HepG2 (cell line): ENCODE data around the gene FOXA1. TPM values are rescaled to one million over a fixed set of nuclear protein-coding genes. Genes with fewer than 3 reads are reported as not detected.
A peak's percentile ranks its signal among the peaks of the same experiment; 100 is the strongest.

Experiments
- ARID2 ChIP-seq: sonication (generic); formaldehyde crosslinking; IDR thresholded peaks from 2 replicates; pipeline ENCODE4 v1.8.1; 2022; ENCODE audit warnings: mild to moderate bottlenecking, missing genetic modification reagents, borderline replicate concordance
- FOXO1 ChIP-seq: sonication (generic); formaldehyde crosslinking; IDR thresholded peaks from 2 replicates; pipeline ENCODE4 v1.4.0; 2020; ENCODE audit warnings: missing genetic modification reagents
- HIVEP1 ChIP-seq: sonication (generic); formaldehyde crosslinking; IDR thresholded peaks from 2 replicates; pipeline ENCODE4 v1.4.0; 2020; ENCODE audit warnings: mild to moderate bottlenecking, missing genetic modification reagents
- HNRNPLL ChIP-seq: fragments of 200-400 bp; formaldehyde crosslinking; IDR thresholded peaks from 2 replicates; pipeline ENCODE4 v1.6.1; 2017; ENCODE audit warnings: mild to moderate bottlenecking, low read depth, low read length; ENCODE audit not compliant: poor library complexity, severe bottlenecking
- IKZF1 ChIP-seq: fragments of 450-650 bp; IDR thresholded peaks from 2 replicates; pipeline ENCODE4 v1.7.1; 2016
- IRF2 ChIP-seq: IDR thresholded peaks from 2 replicates; pipeline ENCODE4 v1.6.1; 2018; ENCODE audit warnings: missing genetic modification reagents, missing compliant biosample characterization
- KDM1A ChIP-seq: IDR thresholded peaks from 2 replicates; pipeline ENCODE4 v1.6.1; 2016; ENCODE audit warnings: missing compliant biosample characterization
- MATR3 ChIP-seq: sonication (generic); formaldehyde crosslinking; IDR thresholded peaks from 2 replicates; pipeline ENCODE4 v1.4.0; 2020; ENCODE audit warnings: missing genetic modification reagents
- MTA1 ChIP-seq: sonication (generic); formaldehyde crosslinking; IDR thresholded peaks from 2 replicates; pipeline ENCODE4 v1.4.0; 2020; ENCODE audit warnings: missing genetic modification reagents, mild to moderate bottlenecking, borderline replicate concordance
- NFRKB ChIP-seq: fragments of 450-650 bp; IDR thresholded peaks from 2 replicates; pipeline ENCODE4 v1.6.1; 2017
- NKX3-1 ChIP-seq: sonication (generic); formaldehyde crosslinking; IDR thresholded peaks from 2 replicates; pipeline ENCODE4 v1.5.0; 2020; ENCODE audit warnings: missing genetic modification reagents
- RFXANK ChIP-seq: IDR thresholded peaks from 2 replicates; pipeline ENCODE4 v1.6.1; 2016
- TOE1 ChIP-seq: sonication (generic); formaldehyde crosslinking; IDR thresholded peaks from 2 replicates; pipeline ENCODE4 v1.4.0; 2020; ENCODE audit warnings: mild to moderate bottlenecking, missing genetic modification reagents
- U2AF1 ChIP-seq: fragments of 200-400 bp; formaldehyde crosslinking; optimal IDR thresholded peaks from 2 replicates; pipeline ENCODE3; 2017; ENCODE audit warnings: mild to moderate bottlenecking, low read depth, low read length
- ZFP36L2 ChIP-seq: sonication (generic); formaldehyde crosslinking; IDR thresholded peaks from 2 replicates; pipeline ENCODE4 v1.4.0; 2020; ENCODE audit warnings: missing genetic modification reagents
- ZMAT3 ChIP-seq: sonication (generic); formaldehyde crosslinking; conservative IDR thresholded peaks from 2 replicates; pipeline ENCODE4 v1.7.0; 2021; ENCODE audit warnings: missing genetic modification reagents
- ZNF33B ChIP-seq: sonication (generic); formaldehyde crosslinking; IDR thresholded peaks from 2 replicates; pipeline ENCODE4 v1.5.1; 2020; ENCODE audit warnings: mild to moderate bottlenecking, missing genetic modification reagents
- ZNF570 ChIP-seq: sonication (generic); formaldehyde crosslinking; IDR thresholded peaks from 2 replicates; pipeline ENCODE4 v1.4.0; 2020; ENCODE audit warnings: mild to moderate bottlenecking, missing genetic modification reagents, borderline replicate concordance
- ZNF616 ChIP-seq: sonication (generic); formaldehyde crosslinking; IDR thresholded peaks from 2 replicates; pipeline ENCODE4 v1.5.0; 2020; ENCODE audit warnings: low read depth, mild to moderate bottlenecking, missing genetic modification reagents
- ZNF644 ChIP-seq: IDR thresholded peaks from 2 replicates; pipeline ENCODE4 v1.6.1; 2016; ENCODE audit warnings: low read depth
- ZNF775 ChIP-seq: sonication (generic); formaldehyde crosslinking; IDR thresholded peaks from 2 replicates; pipeline ENCODE4 v1.4.0; 2020; ENCODE audit warnings: missing genetic modification reagents, mild to moderate bottlenecking, moderate library complexity, borderline replicate concordance
- polyA plus RNA-seq, 8 experiments: library from polyadenylated mRNA; depleted of rRNA in 3 of 8; stranded (reverse) in 7 of 8; unstranded in 1 of 8; fragments of >200 nt; fragmentation: Illumina TruSeq in 4 of 8; extraction: Trizol in 4 of 8; gene quantifications; 2 replicates each; pipeline versions ENCODE4 v1.2.1 to v1.2.3, GENCODE V29; 2011 to 2016; ENCODE audit warnings: low read depth in 4 of 8, missing spikeins in 1 of 8, mixed read lengths in 1 of 8; ENCODE audit not compliant: insufficient read depth in 1 of 8
- total RNA-seq, 5 experiments: library from RNA; depleted of rRNA; stranded (reverse); fragments of >200 nt; fragmentation: Illumina TruSeq; extraction: Trizol; gene quantifications; 2 replicates each; pipeline ENCODE4 v1.2.3, GENCODE V29; 2016; ENCODE audit warnings: low read depth in 1 of 5
- TF ChIP-seq, protein P1 (sequence below): sonication (generic); formaldehyde crosslinking; IDR thresholded peaks from 2 replicates; pipeline ENCODE4 v1.8.0; 2022; ENCODE audit warnings: mild to moderate bottlenecking, missing genetic modification reagents
- TF ChIP-seq, protein P2 (sequence below): IDR thresholded peaks from 2 replicates; pipeline ENCODE4 v1.6.1; 2016; ENCODE audit warnings: low read depth, borderline replicate concordance
- TF ChIP-seq, protein P3 (sequence below): sonication (generic); formaldehyde crosslinking; IDR thresholded peaks from 2 replicates; pipeline ENCODE4 v1.8.0; 2022; ENCODE audit warnings: mild to moderate bottlenecking, missing genetic modification reagents, moderate library complexity
- TF ChIP-seq, protein P4 (sequence below): sonication (generic); formaldehyde crosslinking; IDR thresholded peaks from 2 replicates; pipeline ENCODE4 v1.8.0; 2022; ENCODE audit warnings: low read depth, missing genetic modification reagents

Gene FOXA1
- total and polyA plus RNA-seq, 2 of the 13 experiments (the other 11 are each of a cell fraction or from before 2014, with no cell fraction given) = 43.4 to 58.6 TPM

DNA sequence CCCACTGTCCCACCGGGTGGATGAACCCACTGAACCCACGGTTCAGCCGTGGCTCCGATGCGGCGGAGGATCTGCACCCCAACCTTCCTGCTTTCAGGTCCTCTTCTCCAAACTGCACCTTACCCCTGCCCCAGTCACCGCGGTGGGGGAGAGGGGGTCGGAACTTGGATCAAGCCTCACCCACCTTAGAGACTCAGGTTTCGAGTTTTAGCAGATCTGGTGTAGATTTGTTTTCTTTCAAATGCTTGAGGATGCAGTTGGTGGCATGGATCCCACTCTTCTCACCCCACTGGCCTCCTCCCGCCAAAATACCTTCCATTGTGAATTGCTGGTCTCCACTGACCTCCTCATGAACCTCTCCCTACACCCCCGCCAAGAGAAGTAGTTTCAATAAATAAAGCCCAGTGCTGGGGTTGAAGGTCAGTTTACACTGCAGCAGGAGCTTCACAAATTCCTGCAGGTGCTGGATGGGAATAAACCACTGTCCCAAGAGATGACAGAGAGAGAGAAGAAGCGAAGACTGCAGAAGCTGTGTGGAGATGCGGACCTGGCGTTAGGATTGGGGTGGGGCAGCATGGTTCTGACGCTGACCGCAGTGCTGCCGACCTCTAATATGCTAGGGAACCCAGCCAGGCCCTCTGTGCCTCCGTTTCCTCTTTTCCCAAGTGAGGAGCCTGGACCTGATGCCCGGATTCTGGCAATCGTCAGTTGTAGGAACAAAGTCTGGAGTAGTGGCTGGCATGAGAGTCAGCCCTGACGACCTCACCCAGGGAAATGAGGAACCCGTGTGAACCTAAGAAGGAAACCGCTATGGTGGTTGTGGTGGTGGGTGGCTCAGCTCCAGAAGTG is 7.8 kb upstream of the FOXA1 start (continued):
- TF ChIP-seq ZNF616 (no peak), ZNF644 (CRISPR knock-in tag) (peak; percentile 85), ZMAT3 (CRISPR knock-in tag) (peak; percentile 28), ZNF33B (CRISPR knock-in tag) (peak; percentile 97), IRF2 (peak; percentile 79; the same call in 1 of the 2 replicates), U2AF1 (no peak), ZNF570 (CRISPR knock-in tag) (no peak), ZFP36L2 (CRISPR knock-in tag) (no peak), NFRKB (no peak), TOE1 (no peak), FOXO1 (peak; percentile 85), HNRNPLL (no peak), IKZF1 (no peak), MATR3 (CRISPR knock-in tag) (no peak), NKX3-1 (CRISPR knock-in tag) (peak; percentile 86), MTA1 (CRISPR knock-in tag) (peak; percentile 27; the same call in 1 of the 2 replicates), KDM1A (CRISPR knock-in tag) (peak; percentile 84), RFXANK (CRISPR knock-in tag) (no peak), ARID2 (CRISPR knock-in tag) (no peak), ZNF775 (CRISPR knock-in tag) (no peak), HIVEP1 (0 out of 2 replicates have a peak, but pooled peaks have one; percentile 19)
- TF ChIP-seq, protein P1, sequence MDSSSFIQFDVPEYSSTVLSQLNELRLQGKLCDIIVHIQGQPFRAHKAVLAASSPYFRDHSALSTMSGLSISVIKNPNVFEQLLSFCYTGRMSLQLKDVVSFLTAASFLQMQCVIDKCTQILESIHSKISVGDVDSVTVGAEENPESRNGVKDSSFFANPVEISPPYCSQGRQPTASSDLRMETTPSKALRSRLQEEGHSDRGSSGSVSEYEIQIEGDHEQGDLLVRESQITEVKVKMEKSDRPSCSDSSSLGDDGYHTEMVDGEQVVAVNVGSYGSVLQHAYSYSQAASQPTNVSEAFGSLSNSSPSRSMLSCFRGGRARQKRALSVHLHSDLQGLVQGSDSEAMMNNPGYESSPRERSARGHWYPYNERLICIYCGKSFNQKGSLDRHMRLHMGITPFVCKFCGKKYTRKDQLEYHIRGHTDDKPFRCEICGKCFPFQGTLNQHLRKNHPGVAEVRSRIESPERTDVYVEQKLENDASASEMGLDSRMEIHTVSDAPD (CRISPR knock-in tag) = peak; percentile 73
- TF ChIP-seq, protein P2, sequence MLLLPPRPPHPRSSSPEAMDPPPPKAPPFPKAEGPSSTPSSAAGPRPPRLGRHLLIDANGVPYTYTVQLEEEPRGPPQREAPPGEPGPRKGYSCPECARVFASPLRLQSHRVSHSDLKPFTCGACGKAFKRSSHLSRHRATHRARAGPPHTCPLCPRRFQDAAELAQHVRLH (CRISPR knock-in tag) = peak; percentile 75
- TF ChIP-seq, protein P3, sequence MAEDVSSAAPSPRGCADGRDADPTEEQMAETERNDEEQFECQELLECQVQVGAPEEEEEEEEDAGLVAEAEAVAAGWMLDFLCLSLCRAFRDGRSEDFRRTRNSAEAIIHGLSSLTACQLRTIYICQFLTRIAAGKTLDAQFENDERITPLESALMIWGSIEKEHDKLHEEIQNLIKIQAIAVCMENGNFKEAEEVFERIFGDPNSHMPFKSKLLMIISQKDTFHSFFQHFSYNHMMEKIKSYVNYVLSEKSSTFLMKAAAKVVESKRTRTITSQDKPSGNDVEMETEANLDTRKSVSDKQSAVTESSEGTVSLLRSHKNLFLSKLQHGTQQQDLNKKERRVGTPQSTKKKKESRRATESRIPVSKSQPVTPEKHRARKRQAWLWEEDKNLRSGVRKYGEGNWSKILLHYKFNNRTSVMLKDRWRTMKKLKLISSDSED (CRISPR knock-in tag) = no peak
- TF ChIP-seq, protein P4, sequence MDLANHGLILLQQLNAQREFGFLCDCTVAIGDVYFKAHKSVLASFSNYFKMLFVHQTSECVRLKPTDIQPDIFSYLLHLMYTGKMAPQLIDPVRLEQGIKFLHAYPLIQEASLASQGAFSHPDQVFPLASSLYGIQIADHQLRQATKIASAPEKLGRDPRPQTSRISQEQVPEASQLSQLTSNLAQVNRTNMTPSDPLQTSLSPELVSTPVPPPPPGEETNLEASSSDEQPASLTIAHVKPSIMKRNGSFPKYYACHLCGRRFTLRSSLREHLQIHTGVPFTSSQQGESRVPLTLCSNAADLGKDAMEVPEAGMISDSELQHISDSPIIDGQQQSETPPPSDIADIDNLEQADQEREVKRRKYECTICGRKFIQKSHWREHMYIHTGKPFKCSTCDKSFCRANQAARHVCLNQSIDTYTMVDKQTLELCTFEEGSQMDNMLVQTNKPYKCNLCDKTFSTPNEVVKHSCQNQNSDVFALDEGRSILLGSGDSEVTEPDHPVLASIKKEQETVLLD = no peak
